22Rv1 (cell line): ENCODE results near the gene HYAL2.

Source experiments
- H3K27ac ChIP-seq: fragments of 450-650 bp; 2 replicates; pipeline ENCODE4 v1.5.1; 2017
- ZFX ChIP-seq: fragments of 450-650 bp; IDR thresholded peaks from 2 replicates; pipeline ENCODE4 v1.6.1; 2017; ENCODE audit warnings: antibody characterized with exemption, borderline replicate concordance
- TF ChIP-seq, protein P1 (sequence below): fragments of 450-650 bp; IDR thresholded peaks from 2 replicates; pipeline ENCODE4 v1.5.1; 2017; ENCODE audit warnings: mild to moderate bottlenecking

HYAL2 gene

DNA sequence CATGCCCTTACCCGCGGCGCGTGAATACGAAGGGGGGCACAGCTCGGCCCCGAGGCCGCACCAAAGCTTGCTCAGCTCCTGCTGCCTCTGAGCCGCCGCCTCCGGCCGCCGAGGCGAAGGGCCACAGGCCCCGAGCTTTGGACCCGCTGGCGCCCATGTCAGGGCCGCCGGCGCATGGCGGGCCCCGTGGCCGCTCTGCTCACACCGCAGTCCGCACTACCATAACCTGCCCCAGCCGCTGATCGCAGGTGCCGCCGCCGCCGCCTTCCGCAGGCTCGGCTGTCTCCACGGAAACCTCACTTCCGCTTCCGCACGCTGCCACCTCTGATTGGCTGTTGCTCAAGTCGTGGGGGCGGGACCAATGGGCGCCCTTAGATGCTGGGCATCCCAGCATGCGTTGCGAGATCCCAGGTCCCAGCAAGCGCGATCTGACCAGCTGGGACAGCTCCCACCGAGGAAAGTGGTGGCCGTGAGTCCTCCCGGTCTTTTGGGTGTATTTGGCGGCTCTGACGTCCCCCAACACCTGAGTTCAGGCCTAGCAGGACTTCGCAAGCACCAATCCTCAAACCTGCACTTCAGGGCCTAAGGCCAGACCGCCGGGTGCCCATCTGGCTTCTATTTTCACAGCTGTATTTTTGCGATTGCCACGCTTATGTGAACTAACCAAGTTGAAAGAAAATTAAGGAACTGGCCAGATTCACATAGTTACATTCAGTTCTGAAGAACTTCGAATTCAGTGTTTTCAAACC is 5.6 kb upstream of the HYAL2 start, which contains the start of gene TUSC2:
Gene TUSC2 (minus strand): TSS at position 281 of the 749 bp plus-strand sequence. CDS start 124 bp downstream, at position 157.
- H3K27ac ChIP-seq: peak within 1 kb of the TSS; percentile 77
- TF ChIP-seq, protein P1, sequence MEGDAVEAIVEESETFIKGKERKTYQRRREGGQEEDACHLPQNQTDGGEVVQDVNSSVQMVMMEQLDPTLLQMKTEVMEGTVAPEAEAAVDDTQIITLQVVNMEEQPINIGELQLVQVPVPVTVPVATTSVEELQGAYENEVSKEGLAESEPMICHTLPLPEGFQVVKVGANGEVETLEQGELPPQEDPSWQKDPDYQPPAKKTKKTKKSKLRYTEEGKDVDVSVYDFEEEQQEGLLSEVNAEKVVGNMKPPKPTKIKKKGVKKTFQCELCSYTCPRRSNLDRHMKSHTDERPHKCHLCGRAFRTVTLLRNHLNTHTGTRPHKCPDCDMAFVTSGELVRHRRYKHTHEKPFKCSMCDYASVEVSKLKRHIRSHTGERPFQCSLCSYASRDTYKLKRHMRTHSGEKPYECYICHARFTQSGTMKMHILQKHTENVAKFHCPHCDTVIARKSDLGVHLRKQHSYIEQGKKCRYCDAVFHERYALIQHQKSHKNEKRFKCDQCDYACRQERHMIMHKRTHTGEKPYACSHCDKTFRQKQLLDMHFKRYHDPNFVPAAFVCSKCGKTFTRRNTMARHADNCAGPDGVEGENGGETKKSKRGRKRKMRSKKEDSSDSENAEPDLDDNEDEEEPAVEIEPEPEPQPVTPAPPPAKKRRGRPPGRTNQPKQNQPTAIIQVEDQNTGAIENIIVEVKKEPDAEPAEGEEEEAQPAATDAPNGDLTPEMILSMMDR: no peak
- no peak for TF ChIP-seq ZFX

DNA sequence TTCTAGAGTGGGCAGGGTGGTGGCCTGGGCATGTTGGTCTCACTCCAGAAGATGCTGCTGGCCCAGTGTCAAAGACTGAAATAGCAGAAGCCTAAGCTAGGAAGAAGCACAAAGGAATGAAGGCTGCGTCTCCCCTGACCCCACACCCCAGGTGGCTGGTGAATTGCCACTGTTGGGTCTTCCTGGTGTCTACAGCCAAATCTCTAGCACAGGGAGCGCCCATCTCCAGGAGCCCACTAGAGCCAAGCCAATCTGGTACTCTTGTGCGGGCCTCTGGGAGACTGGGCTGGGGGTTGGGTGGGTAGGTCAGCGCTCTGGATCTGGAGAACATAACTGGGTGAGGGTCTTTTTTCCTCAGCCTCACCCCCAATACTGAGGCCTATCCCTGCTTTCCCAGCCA is 4.6 kb upstream of the HYAL2 start:
- no peak for TF ChIP-seq ZFX
- TF ChIP-seq, protein P1: no peak
- peak overlapping the region; percentile 77 for H3K27ac ChIP-seq

DNA sequence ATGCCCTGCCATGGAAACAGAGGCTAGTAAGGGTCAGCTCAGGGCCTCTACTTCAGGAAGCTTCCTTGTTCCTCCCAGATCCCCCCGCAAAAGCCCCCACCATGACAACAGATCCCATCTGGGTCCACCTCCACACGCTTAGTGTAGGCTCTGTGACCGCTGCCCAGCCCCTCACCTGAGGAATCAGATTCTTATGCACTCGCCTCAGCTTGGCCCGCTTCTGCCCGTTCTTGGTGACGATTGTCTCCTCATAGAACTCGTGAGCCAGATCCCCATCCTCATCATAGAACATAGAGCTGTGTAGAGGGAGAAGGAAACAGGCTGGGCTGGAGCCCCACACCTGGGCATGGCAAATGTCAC is 3.6 kb upstream of the HYAL2 start:
- TF ChIP-seq, protein P1: no peak
- TF ChIP-seq ZFX: no peak
- H3K27ac ChIP-seq: no peak overlapping the region

DNA sequence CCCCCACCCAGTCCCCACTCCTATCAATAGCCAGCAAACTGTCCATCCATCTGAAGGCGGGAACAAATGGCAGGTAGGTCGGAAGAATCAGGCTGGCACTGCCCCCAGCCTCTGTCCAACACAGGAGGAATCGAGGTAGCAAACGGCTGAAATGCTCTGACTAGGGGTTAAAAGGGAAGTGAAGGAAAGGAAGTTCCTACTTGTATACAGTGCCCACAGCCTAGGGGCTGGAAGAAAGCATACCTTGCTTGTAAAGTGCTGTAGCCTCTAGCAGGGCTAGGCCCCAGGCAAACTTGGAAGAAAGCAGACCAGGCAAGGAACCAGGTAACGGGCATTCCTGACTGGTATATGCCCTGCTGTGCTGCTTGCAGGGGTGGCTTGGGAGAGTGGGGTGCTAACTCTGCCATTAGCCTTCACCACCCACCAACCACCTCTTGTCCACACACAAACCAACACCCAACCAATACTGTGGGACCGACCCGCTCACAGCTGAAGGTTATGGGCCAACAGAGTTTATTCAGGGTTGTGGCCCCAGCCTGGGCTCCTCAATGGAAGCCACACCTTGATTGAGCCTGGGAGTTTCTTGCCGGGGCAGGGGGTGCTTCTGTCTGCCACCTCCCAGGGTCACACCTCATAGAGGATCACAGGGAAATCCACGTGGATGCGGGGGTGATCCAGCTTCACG is 3.1 kb upstream of the HYAL2 start:
- TF ChIP-seq ZFX: no peak
- TF ChIP-seq, protein P1: no peak
- no peak overlapping the region for H3K27ac ChIP-seq

DNA sequence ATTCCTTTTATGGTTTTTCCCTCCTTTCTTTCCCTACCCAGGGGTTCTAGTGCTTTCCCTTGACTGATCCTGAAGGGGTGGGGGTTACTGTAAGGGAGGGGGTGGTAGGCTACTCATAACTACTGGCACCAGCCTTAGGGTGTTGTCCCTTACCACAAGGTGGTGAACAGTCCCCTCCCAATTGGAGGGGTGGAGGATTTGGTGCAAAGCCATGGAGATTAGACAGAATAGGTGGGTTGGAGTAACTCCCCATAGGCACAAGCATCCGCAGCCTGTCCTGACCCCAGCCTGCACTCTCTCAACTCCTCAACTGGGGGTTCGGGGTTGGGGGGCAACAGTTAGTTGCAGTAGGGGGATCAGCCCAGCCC is 2.6 kb upstream of the HYAL2 start:
- no peak for TF ChIP-seq ZFX
- TF ChIP-seq, protein P1: no peak
- peak overlapping the region; percentile 85; the same call in 1 of the 2 replicates for H3K27ac ChIP-seq

DNA sequence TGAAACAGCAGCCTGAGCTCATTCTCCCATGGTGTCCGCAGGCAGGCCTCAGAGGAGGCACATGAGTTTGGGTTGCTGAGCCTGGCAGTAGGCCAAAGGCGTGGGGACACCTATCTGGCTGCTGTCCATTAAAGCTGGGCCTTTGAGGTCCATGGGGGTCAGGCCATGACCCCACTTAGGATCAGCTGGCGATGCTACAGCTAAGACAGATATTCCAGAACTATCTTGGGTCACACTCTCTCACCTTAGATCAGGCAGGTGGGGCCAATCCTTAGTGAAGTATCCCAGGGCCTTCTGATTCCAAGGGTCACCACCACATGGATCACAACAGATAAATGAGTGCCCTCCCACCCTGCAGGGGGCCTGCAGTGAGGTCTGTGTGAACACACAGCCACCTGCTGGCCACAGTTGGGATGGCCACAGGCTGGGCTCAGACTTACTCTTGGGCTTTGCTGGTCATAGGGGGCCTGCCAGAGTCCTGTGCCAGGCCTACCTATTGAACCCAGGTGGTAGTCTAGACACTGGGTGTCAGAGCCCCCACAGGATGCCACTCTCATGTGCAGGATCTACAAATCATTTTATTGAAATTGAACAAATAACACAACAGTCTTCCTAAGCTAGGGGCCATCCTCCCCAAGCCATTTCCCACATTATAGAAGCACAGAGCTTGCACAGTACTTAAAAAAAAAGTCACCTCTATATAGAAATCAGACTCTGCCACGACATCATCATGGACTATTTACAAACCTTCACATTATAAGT is 2.0 kb upstream of the HYAL2 start:
- peak overlapping the region; percentile 85 for H3K27ac ChIP-seq
- TF ChIP-seq, protein P1: peak; percentile 89
- no peak for TF ChIP-seq ZFX
